Fibroblast of lung (primary cell): ENCODE results near the gene TUBGCP4. TPM values are rescaled to one million over a fixed set of nuclear protein-coding genes. Genes with fewer than 3 reads are reported as not detected.

Experiments used
- DNase-seq, 2 donors: peaks; one replicate each; pipeline versions ENCODE4 v3.0.0 to v3.0.0-alpha.2; 2010; ENCODE audit warnings: low read depth in 2 of 2
- H2AFZ ChIP-seq: 2 replicates; pipeline ENCODE4 v1.5.1; 2012; ENCODE audit warnings: low read length, control low read depth, inconsistent platforms
- H3K27ac ChIP-seq: 2 replicates; pipeline ENCODE4 v1.5.1; 2011; ENCODE audit warnings: low read length, control low read depth; ENCODE audit not compliant: insufficient read depth
- H3K27me3 ChIP-seq: 2 replicates; pipeline ENCODE4 v1.5.1; 2011; ENCODE audit warnings: mild to moderate bottlenecking, low read length; ENCODE audit not compliant: control insufficient read depth, insufficient read depth
- H3K36me3 ChIP-seq: 2 replicates; pipeline ENCODE4 v1.5.1; 2011; ENCODE audit warnings: low read length; ENCODE audit not compliant: control insufficient read depth, insufficient read depth
- H3K4me1 ChIP-seq: 2 replicates; pipeline ENCODE4 v1.5.1; 2011; ENCODE audit warnings: low read length; ENCODE audit not compliant: control insufficient read depth, insufficient read depth; ENCODE audit errors: extremely low read depth
- H3K4me2 ChIP-seq: 2 replicates; pipeline ENCODE4 v1.5.1; 2011; ENCODE audit warnings: low read length, control low read depth; ENCODE audit not compliant: insufficient read depth; ENCODE audit errors: extremely low read depth
- H3K4me3 ChIP-seq, 4 experiments: fragments of 200-600 bp in 1 of 4; sonication (generic) in 1 of 4; replicated peaks in 1 of 4; 2 replicates each; pipeline ENCODE4 v1.5.1; 2011 to 2016; ENCODE audit warnings: low read length in 4 of 4, low read depth in 3 of 4, mild to moderate bottlenecking in 3 of 4, control low read depth in 2 of 4, inconsistent platforms in 1 of 4, mixed read lengths in 1 of 4; ENCODE audit not compliant: insufficient read depth in 1 of 4; ENCODE audit errors: control extremely low read depth in 1 of 4
- H3K79me2 ChIP-seq: 2 replicates; pipeline ENCODE4 v1.5.1; 2012; ENCODE audit warnings: mild to moderate bottlenecking, low read length, inconsistent platforms; ENCODE audit not compliant: control insufficient read depth, insufficient read depth
- H3K9ac ChIP-seq: 2 replicates; pipeline ENCODE4 v1.5.1; 2011; ENCODE audit warnings: mild to moderate bottlenecking, low read length, control low read depth; ENCODE audit not compliant: insufficient read depth
- H3K9me3 ChIP-seq: 2 replicates; pipeline ENCODE4 v1.5.1; 2012; ENCODE audit warnings: low read depth, low read length; ENCODE audit not compliant: control insufficient read depth, insufficient read depth
- H4K20me1 ChIP-seq: 2 replicates; pipeline ENCODE4 v1.5.1; 2011; ENCODE audit warnings: low read length; ENCODE audit not compliant: control insufficient read depth, insufficient read depth; ENCODE audit errors: extremely low read depth
- CTCF ChIP-seq, 2 donors: IDR thresholded peaks in 1 of 2; conservative IDR thresholded peaks in 1 of 2; 1 replicate in 1 of 2; 2 replicates in 1 of 2; pipeline ENCODE4 v1.5.1; 2011 to 2012; ENCODE audit warnings: low read length in 2 of 2, control low read depth in 1 of 2, inconsistent platforms in 1 of 2, low read depth in 1 of 2, mild to moderate bottlenecking in 1 of 2
- EZH2 ChIP-seq: IDR thresholded peaks from 2 replicates; pipeline ENCODE4 v1.5.1; 2012; ENCODE audit warnings: low read length, control low read depth, mild to moderate bottlenecking; ENCODE audit errors: missing control alignments
- polyA plus RNA-seq, 2 donors: library from polyadenylated mRNA; depleted of rRNA in 1 of 2; stranded (reverse) in 1 of 2; unstranded in 1 of 2; fragments of >200 nt; gene quantifications; 2 replicates each; pipeline ENCODE4 v1.2.1, GENCODE V29; 2011 to 2012; ENCODE audit warnings: missing spikeins in 1 of 2
- total RNA-seq: library from RNA; depleted of rRNA; stranded (reverse); fragments of >200 nt; gene quantifications from 2 replicates; pipeline ENCODE4 v1.2.1, GENCODE V29; 2014

TUBGCP4 gene
- total and polyA plus RNA-seq, 2 donors (not counting 1 experiment from before 2014, with no cell fraction given), result 8.3 to 17.2 TPM

DNA sequence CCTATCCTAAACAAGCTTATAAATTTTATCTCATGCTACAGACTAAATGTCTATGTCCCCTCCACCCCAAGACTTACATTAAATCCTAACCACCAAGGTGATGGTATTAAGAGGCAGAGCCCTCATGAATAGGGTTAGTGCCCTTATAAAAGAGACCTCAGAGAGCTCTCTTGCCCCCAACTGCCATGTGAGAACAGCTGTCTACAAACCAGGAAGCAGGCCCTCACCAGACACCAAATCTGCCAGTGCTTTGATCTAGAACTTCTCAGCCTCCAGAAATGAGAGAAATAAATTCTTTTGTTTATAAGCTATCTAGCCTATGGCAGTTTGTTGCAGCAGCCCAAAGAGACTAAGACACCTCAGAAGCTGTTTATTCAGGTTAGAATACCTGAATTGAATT lies 63.5 kb downstream of the TUBGCP4 start:
- H3K9ac ChIP-seq, result no peak overlapping the region
- TF ChIP-seq EZH2 (no peak), CTCF (conservative IDR thresholded peaks at IDR 0.05 in 1 of 2, IDR thresholded peaks at IDR 0.05 in 1 of 2; ENCODE audit: low read depth in 1 of 2, low read length in 2 of 2) (no peak)
- H3K36me3 ChIP-seq, result no peaks in the 10 kb centered on the region
- no peak overlapping the region for H2AFZ ChIP-seq
- no peak overlapping the region for H3K27ac ChIP-seq
- no peaks in the 10 kb centered on the region for H3K79me2 ChIP-seq
- no peak for DNase-seq
- no peaks in the 10 kb centered on the region for H3K4me1 ChIP-seq
- H3K9me3 ChIP-seq, result no peaks in the 10 kb centered on the region
- H3K4me3 ChIP-seq, result no peak overlapping the region
- H3K4me2 ChIP-seq, result no peak overlapping the region
- no peaks in the 10 kb centered on the region for H4K20me1 ChIP-seq
- H3K27me3 ChIP-seq, result no peaks in the 10 kb centered on the region

DNA sequence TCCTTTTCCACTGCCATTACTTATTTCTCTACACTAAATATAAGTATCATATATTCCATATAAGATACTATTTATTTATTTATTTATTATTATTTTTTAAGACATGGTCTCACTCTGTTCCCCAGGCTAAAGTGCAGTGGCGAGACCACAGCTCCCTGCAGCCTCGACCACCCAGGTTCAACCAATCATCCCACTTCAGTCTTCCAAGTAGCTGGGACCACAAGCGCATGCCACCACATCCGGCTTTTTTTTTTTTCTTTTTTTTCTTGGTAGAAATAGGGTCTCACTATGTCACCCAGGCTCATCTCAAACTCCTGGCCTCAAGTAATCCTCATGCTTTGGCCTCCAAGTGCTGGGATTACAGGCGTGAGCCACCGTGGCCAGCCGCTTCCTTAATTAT lies 65.5 kb downstream of the TUBGCP4 start:
- no peak for TF ChIP-seq CTCF (conservative IDR thresholded peaks at IDR 0.05 in 1 of 2, IDR thresholded peaks at IDR 0.05 in 1 of 2; ENCODE audit: low read depth in 1 of 2, low read length in 2 of 2)
- no peaks in the 10 kb centered on the region for H3K4me1 ChIP-seq
- no peak for DNase-seq
- no peak overlapping the region for H2AFZ ChIP-seq
- no peak overlapping the region for H3K27ac ChIP-seq
- H3K4me3 ChIP-seq, result no peak overlapping the region
- no peaks in the 10 kb centered on the region for H3K27me3 ChIP-seq
- H3K4me2 ChIP-seq, result no peak overlapping the region
- no peaks in the 10 kb centered on the region for H3K9me3 ChIP-seq
- no peaks in the 10 kb centered on the region for H4K20me1 ChIP-seq
- H3K9ac ChIP-seq, result no peak overlapping the region
- no peaks in the 10 kb centered on the region for H3K36me3 ChIP-seq
- no peaks in the 10 kb centered on the region for H3K79me2 ChIP-seq

- no peak for TF ChIP-seq EZH2
- TF ChIP-seq CTCF (conservative IDR thresholded peaks at IDR 0.05 in 1 of 2, IDR thresholded peaks at IDR 0.05 in 1 of 2; ENCODE audit: low read depth in 1 of 2, low read length in 2 of 2), result no peak
- H3K27ac ChIP-seq, result no peak overlapping the region
These were observed 68.4 kb downstream of the TUBGCP4 start for GRCh38 chr15:43439268-43439667.

More at GRCh38 chr15:43439268-43439667, 68.4 kb downstream of the TUBGCP4 start:
- Histone ChIP-seq H3K4me2 (no peak overlapping the region), H3K79me2 (no peaks in the 10 kb centered on the region), H3K4me3 (no peak overlapping the region), H3K9ac (no peak overlapping the region), H2AFZ (no peak overlapping the region), H3K27me3 (no peaks in the 10 kb centered on the region), H3K4me1 (peaks cover 3% of the 10 kb centered on the region), H3K36me3 (no peaks in the 10 kb centered on the region), H3K9me3 (no peaks in the 10 kb centered on the region), H4K20me1 (no peaks in the 10 kb centered on the region)
- no peak for DNase-seq
